ENCODE results near the gene ZPR1.
"Not testable (repeated sequence)": the region's sequence is repeated elsewhere in the genome, so short reads cannot be mapped to it uniquely, and the experiment has no call there.

Gene ZPR1

DNA sequence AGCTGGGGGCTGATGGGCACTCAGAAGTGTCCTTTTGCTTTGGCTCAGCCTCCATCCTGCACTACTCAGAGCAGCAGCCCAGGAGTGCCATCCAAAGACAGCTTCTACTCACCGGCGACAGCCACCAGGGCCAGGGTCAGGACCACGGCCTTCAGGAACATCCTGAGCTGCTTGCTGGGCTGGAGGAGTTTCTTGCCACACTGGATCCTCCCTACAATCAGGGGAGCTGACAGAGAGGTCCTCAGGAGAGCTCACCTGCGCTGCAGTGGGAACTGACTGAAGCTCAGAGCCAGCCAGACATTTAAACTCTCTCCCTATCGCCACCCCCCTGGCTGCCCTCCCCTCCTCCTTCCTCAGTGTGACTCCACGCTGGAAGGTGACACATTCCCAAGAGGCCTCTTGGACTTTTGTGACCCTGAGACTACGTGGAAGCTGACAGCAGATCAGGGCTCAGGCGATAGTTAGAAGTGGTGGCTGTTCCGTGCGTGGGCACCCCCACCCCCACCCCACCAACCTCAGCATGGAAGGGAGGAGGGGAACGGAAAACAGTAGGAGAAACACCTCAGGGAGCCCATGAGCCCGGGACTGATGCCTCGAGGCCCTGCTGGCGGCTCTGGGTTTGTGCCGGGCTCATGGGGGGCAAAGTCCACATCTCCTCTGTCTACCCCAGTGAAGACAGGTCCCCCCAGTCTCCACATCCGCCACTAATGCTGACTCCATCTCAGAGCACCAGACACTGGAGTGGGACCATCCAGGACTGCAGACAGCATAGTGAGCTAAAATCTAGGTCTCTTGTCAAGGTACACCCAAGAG, 35.4 kb upstream of the ZPR1 start, which contains the start of gene APOA4:
Gene APOA4 (minus strand): TSS at position 274 of the 813 bp plus-strand sequence. CDS start 113 bp downstream, at position 161.
- DNase-seq, result no peak

DNA sequence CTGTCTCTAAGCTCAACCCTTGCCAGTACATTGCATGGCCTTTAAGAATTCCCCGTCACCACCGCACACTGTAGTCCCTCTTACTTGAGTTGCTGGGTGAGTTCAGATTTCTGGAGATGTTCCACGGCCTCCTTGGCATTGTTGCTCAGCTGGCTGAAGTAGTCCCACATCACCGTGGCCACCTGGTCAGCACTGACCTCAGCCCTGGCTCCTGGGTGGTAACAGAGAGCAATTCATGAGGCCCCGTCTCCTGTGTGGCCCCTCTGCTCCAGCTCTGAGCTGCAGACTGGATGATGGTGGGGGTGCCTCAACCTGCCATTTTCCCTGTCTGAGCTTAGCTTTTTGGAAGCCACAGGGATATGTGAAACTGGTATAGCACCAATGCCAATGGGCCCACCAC, 34.8 kb upstream of the ZPR1 start:
- no peak for DNase-seq

DNA sequence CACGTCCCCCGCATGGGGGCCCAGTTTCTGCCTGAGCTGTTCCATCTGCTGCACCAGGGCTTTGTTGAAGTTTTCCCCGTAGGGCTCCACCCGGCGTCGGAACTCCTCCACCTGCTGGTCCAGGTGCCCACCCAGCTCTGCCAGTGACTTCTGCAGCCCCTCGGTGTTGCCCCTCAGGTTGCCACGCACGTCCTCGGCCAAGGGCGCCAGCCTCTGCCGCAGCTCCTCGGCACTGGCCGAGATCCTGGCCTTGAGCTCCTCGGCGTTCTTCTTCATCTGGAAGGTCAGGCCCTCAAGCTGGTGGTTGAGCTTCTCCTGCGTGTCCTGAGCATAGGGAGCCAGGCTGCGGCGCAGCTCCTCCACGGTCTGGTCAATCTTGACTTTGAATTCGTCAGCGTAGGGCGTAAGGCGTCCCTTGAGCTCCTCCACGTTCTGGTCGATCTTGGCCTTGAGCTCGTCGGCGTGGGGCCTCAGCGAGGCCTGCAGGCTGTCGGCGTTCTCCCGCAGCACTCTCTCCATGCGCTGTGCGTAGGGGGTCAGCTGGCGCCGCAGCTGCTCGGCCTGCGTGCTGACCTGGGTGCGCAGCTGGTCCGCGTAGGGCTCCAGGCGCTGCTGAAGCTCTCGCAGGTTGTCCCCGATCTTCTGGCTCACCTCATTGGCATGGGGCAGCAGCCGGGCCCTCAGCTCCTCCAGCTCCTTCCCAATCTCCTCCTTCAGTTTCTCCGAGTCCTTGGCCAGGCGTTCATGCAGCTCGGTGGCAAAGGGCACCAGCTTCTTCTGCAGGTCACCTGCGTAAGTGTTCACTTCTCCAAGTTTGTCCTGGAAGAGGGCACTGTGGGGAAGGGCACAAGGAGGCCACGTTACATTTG, 33.5 kb upstream of the ZPR1 start:
- DNase-seq, result no peak

DNA sequence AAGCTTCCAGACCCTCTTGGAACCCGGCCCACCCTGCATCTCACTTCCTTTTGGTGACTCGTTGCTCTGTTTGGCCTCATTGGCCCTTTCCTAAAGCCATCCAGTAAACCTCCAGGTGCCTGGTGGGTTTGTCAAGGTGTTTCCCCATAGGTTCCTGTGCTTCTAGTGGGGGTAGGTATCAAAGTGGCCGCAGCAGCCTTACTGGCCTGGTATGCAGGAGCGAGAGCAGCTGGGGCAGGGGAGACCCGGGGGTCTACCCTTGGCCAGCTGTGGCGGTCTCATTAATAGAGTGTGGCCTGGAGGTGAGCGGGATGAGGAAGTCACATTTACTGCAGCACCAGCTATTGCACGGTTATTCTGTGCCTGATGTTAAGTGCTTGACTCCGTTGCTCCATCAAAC, 31.2 kb upstream of the ZPR1 start:
- DNase-seq, result no peak

DNA sequence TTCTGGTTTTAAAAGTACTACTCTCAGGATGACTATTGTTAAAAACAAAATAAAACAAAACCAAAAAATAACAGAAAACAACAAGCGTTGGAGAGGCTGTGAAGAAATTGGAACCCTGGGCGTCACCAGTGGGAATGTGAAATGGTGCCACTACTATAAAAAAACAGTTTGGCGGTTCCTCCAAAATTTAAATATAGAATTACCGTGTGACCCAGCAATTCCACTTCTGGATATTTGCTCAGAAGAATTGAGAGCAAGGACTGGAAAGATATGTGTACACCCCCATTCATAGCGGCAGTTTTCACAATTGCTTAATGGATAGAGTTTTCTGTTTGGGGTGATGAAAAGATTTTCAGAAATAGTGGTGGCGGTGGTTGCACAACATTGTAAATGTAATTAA, 26.7 kb upstream of the ZPR1 start:
- no peak for DNase-seq

DNA sequence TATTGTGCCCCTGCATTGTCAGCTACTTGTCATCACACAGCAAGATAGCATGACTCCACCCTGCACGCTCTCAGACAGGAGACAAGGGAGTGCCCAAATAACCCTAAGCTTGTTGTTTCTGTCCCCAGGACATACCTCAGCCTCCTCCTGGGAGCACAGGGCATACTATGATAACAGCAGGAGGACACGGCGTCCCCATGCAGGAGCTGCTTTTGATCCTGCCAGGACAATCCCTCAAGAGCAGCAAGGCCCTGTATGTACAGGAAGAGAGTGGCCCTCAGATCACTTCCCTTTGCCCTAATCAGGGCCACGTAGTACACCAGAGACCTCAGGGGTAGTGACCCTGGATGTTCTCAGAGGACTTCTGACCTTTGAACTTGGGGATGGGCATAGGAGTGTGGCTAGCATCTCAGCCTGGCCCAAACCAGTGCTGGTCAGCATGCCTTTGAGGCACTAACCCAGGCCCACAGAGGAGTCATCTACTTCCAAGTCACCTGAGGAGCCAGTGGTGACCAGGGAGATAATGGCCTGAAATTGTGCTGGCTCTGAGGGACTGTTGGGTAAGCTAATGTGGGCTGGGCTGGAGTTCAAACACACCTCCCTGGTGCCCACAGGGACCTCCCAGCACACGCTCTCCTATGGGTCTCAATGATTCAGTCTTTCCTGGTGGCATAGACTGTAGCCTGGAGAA, 26.1 kb upstream of the ZPR1 start:
- no peak for DNase-seq

DNA sequence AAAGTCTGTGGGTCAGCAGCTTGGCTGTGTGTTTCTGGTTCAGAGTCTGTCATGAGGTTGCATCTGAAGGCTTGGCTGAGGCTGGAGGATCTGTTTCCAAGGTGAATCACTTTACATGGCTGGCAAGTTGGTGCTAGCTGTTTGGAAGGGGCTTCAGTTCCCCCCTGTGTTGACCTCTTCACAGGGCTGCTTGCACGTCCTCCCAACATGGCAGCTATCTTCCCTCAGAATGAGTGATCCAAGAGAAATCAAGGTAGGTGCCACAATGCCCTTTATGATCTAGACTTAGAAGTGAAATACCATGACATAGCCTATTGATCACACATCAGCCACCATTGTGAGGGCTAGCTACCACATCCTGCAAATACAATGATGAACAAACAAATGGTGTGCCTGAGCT, 25.3 kb upstream of the ZPR1 start:
- DNase-seq, result no peak

DNA sequence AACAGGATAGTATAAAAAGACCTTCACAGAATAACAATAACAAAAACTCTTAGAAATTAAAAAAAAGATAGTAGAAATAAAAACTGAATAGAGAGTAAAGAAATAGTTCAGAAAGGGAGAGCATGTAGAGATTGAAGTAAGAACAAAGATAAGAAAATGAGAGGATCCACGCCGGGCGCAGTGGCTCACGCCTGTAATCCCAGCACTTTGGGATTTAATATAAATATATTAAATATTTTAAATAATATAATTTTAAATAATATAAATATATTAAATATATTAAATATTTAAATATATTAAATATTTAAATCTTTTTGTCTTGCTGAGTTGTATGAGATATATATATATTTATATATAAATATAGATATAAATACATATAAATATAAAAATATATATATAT, 24.3 kb upstream of the ZPR1 start:
- no peak for DNase-seq

DNA sequence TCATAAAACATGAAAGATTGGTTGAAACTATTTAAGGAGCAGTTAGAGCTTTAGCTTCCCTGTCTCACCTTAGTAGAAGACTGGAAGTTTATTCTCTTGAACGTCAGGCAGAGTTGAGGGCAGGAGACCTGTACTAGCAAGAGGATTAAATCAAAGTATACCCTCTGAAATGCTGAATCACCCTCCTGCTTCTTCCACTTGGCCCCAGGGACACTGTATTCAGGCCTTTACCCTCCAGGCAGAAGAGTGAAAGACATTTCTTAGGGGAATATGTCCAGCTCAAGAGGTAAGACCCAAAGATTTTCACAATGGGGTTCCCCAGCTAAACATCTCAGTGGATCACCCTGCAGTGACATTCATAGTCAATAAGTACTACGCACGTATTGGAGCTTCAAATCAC, 23.4 kb upstream of the ZPR1 start:
- DNase-seq, result no peak

DNA sequence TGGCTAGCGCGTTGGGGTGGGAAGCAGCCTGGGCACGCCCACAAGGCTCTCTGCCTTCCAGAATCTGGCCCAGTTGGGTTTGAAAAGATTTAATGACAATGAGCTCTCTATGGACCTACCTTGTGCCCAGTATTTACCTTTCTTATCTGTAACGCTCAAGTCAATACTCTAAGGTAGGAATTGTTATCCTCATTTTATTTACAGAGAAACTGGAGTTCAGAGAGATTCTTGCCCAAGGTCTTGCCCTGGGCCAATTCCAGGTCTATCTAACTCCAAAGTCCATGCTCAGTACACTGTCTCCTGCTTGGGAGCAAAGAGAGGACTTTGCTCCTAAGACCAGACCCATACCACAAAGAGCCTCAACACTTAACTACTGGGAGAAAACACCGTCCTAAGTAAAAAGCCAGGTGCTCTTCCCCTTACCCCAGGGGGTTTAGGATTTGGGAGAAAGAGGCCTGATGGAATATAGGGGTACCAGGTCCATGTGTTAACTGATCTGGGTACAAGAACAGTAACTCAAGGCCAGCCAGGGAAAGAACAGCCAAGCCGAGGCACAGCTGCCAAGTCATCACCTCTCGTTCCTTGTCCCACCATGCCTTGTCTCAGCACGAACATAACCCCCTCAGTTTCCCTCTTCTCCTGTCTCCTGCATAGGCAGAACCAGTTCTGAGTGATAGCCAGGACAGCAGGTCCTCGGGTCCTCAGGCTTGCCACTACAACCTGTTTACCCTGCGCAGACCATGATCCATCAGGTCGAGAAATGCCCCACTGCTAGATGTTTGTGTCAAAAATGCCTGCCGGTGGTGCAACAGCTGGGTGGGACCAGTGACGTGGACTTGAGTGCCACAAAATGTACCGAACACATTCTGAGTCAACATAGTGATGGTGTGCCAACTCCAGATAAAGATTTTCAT, 20.7 kb upstream of the ZPR1 start:
- no peak for DNase-seq

DNA sequence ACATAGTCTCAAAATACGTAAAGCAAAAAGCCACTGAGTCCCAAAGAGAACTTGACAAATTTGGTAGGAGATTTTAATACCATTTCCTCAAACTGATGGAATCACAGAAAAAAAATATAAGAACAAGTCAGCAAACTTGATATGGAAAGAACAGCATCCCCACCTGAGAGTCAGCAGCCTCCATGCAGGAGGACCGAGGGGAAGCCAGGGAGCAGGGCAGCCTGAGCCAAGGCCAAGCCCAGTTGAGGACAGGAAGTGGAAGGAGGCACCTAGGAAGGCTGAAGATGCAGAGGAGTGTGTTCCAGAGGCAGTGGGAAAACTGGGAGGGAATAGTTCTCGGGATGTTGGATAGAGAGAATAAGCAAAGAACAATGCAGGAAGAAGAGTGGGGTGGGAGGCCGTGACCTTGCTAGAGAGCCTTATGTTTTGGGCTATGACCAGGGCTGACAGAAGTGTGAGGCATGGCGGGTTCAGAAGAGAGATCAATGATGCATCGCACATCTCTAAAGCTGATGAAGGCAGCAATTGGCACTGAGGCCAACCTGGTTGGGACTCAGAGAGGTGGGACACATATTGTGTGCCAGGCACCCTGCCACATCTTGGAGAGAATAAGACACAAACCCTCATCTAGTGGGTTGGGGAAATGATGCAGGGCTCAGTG, 19.9 kb upstream of the ZPR1 start:
- DNase-seq, result no peak

DNA sequence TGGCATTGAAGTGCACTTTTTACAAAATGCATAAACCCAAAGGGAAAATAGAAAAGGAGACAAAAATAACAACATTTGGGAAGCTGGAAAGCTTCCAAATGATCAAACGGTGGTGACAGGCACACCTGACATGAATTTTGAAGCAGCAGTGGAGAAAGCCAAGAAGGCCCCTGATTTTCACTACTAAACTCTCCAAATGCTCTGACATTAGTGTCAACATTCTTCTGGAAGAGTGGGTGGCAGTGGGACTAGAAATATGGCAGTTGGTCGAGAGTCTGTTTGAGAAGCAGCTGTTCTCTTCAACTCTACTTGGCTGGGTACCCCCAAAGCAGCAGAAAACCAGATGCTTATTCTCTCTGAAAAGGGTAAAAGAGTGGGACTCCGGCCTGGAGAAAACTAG, 16.2 kb upstream of the ZPR1 start:
- DNase-seq, result no peak

DNA sequence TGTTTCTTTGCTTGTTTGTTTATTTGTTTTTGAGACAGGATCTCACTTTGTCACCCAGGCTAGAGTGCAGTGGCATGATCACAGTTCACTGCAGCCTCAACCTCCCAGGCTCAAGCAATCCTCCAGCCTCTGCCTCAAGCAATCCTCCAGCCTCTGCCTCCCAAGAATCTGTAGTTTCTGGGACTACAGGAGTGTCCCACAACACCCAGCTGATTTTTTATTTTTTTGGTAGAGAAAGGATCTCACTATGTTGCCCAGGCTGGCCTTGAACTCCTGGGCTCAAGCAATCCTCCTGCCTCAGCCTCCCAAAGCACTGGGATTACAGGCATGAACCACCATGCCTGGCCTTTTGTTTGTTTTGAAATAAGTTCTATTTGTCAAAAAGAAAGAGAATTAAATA, 13.8 kb upstream of the ZPR1 start:
- not testable (repeated sequence) for DNase-seq

DNA sequence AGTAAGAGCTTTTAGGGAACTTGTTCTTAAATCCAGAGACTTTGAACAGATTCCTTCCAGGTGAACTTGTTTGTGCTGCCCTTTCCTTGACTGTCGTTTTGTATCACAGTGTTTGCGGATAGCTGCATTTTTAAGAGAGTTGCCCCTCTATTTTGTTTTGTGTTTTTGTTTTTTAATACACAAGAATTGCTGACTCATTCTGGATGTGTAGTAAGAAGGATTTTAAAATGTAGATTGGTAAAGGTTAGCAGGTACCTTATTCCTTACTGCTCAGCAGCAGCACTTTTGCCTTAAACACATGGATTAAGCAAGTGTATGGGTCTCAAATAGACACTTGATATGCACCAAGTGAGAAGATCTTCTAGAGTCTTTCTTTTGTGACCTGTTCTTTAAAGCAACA, 12.8 kb upstream of the ZPR1 start:
- no peak for DNase-seq

DNA sequence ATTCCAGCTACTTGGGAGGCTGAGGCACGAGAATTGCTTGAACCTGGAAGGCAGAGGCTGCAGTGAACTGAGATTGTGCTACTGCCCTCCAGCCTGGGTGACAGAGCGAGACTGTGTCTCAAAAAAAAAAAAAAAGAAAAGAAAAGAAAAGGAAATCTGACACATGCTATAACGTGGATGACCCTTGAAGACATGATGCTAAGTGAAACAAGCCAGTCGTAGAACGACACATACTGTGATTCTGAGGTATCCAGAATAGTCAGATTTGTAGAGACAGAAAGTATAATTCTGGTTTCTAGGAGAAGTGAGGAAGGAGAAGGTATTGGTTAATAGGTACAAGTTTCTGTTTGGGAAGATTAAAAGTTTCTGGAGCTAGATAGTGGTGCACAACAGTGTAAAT, 10.5 kb upstream of the ZPR1 start:
- no peak for DNase-seq

DNA sequence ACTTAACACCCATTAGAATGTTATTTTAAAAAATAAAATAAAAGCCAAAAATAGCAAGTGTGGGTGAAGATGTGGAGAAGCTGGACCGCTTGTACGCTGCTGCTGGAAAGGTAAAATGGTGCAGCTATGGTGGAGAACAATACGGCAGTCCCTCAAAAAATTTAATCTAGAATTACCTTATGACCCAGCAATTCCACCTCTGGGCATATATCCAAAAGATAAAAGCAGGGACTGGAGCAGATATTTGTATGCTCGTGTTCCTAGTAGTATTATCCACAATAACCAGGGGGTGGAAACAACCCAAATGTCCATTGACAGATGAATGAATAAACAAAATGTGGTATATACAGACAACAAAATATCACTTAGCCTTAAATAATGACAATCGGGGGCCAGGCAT, 10.0 kb upstream of the ZPR1 start:
- no peak for DNase-seq

DNA sequence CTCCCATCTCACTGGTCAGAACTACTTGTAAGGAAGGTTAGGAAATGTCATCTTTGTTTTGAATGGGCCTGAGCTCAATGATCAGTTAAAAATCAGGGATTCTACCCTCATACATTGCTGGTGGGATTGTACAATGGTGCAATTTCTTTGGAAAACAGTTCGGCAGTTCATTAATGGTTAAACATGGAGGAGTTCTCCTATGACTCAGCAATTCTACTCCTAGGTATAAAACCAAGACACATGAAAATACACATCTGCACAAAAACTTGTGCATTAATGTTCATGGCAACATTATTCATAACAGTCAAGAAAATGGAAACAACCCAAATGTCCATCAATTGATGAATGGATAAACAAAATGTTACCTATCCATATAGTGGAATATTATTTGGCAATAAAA, 8.7 kb upstream of the ZPR1 start:
- no peak for DNase-seq

DNA sequence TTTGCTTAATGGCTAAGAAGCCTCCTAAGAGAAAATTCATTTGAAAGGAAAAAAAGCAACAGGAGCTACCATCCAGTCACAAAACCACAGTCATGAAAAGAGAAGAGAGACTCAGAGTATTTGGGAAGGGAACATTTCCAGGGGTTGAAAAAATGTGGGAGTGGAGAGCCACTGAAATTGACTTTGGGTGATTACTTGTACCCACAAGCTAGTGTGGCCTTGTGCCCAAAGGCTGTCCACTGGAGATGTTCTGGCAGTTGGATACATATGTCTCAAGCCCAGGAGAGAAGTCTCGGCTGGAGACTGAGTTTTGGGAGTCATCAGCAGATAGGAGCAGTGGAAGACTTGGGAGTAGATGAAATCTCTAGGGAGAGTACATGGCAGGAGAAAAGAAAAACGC, 7.0 kb upstream of the ZPR1 start:
- DNase-seq, result no peak

DNA sequence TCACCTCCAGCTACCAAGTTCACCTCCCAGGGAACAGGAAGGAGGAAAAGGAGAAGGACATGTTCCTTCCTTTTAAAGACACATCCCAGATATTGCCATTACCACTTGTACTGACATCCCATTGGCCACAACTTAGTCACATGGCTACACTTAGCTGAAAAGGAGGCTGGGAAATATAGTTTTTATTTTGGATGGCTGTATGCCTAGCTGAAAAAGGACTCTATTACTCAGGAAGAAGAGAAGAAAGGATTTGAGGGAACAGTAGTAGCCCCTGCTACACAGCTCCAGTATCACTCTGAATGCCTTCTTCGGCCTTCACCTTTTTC, 5.9 kb upstream of the ZPR1 start:
- no peak for DNase-seq

DNA sequence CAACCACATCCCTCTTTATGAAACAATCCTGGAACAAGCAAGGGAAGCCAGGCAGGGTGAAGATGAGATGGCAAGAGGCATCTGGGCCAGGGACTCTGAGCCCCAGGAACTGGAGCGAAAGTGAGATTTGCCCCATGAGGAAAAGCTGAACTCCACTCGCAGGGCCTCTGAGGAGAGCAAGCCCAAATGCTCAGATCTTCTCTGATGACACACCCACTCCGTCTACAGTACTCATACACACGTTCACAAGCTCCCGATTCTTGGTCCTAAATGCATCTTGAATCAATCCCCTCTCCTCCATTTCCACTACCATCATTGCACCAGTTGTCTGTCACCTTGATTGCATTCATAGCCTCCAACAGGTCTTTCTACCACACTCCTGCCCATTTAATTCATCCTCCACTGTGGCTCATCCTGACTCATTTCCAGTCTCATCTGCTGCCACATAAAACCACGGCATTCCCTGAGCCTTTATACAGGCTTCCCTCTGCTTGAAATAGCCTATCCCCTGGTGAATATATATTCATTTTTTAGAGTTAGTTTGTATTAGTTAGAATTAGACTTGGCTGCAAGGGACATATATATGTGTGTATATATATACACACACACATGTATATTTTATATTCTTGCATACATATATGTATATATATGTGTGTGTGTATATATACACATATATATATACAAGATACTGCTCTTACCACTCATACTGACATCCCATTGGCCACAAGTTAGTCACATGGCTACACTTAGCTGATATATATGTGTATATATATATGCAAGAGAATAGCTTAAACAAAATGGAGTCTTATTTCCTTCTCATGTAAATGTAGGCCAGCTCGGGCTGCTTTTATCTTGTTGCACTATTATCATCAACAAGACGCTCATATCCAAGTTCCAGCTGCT, 5.3 kb upstream of the ZPR1 start:
- no peak for DNase-seq
